Lower leg skin (tissue), 3 donors: ENCODE measurements around the gene EPC2.

Experiments
- POLR2A ChIP-seq, 2 donors: fragments of 450-650 bp; IDR thresholded peaks; one replicate each; pipeline ENCODE4 v1.6.1; 2016 to 2017; ENCODE audit warnings: antibody characterized with exemption in 2 of 2, mild to moderate bottlenecking in 1 of 2, moderate library complexity in 1 of 2
- TF ChIP-seq, protein P1 (sequence below), 3 donors: fragments of 450-650 bp; IDR thresholded peaks; one replicate each; pipeline ENCODE4 v1.5.1; 2016; ENCODE audit warnings: antibody characterized with exemption in 3 of 3, mild to moderate bottlenecking in 3 of 3, moderate library complexity in 2 of 3

DNA sequence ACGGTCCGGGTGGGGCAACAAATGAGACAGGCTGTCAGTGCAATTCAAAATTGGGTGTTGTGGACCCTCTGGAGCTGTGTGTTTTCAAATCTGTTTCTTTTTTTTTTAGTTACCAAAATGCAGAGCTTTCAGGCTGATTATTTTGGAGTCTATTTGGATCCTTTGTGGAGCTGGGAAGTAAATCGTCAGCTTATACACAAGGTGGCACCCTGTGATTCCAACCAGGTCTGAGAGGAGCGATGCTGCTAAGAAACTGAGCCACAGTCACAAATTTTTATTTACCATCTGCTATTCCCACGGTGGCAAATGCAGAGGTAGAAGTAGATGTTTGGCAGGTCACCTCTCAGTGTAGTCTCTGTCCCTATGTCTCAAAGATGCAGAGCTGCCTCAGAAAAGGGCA, 3.8 kb upstream of the EPC2 start:
- TF ChIP-seq, protein P1, sequence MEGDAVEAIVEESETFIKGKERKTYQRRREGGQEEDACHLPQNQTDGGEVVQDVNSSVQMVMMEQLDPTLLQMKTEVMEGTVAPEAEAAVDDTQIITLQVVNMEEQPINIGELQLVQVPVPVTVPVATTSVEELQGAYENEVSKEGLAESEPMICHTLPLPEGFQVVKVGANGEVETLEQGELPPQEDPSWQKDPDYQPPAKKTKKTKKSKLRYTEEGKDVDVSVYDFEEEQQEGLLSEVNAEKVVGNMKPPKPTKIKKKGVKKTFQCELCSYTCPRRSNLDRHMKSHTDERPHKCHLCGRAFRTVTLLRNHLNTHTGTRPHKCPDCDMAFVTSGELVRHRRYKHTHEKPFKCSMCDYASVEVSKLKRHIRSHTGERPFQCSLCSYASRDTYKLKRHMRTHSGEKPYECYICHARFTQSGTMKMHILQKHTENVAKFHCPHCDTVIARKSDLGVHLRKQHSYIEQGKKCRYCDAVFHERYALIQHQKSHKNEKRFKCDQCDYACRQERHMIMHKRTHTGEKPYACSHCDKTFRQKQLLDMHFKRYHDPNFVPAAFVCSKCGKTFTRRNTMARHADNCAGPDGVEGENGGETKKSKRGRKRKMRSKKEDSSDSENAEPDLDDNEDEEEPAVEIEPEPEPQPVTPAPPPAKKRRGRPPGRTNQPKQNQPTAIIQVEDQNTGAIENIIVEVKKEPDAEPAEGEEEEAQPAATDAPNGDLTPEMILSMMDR (IDR thresholded peaks at IDR 0.05): no peak
- no peak for TF ChIP-seq POLR2A (IDR thresholded peaks at IDR 0.05)
